K562 treated with DMSO at 1 percent for 24 hours (cell line): ENCODE results near the gene IL10RA. TPM values are rescaled to one million over a fixed set of nuclear protein-coding genes. Genes with fewer than 3 reads are reported as not detected.

ENCODE experiments used
- total RNA-seq: library from RNA; unstranded; fragments of 300-600 nt; gene quantifications from 2 replicates; pipeline ENCODE4 v1.2.3, GENCODE V29; 2022; ENCODE audit warnings: low read depth; ENCODE audit not compliant: insufficient read depth

The IL10RA gene
- total RNA-seq = 36.3 and 38.0 TPM in 2 replicates

DNA sequence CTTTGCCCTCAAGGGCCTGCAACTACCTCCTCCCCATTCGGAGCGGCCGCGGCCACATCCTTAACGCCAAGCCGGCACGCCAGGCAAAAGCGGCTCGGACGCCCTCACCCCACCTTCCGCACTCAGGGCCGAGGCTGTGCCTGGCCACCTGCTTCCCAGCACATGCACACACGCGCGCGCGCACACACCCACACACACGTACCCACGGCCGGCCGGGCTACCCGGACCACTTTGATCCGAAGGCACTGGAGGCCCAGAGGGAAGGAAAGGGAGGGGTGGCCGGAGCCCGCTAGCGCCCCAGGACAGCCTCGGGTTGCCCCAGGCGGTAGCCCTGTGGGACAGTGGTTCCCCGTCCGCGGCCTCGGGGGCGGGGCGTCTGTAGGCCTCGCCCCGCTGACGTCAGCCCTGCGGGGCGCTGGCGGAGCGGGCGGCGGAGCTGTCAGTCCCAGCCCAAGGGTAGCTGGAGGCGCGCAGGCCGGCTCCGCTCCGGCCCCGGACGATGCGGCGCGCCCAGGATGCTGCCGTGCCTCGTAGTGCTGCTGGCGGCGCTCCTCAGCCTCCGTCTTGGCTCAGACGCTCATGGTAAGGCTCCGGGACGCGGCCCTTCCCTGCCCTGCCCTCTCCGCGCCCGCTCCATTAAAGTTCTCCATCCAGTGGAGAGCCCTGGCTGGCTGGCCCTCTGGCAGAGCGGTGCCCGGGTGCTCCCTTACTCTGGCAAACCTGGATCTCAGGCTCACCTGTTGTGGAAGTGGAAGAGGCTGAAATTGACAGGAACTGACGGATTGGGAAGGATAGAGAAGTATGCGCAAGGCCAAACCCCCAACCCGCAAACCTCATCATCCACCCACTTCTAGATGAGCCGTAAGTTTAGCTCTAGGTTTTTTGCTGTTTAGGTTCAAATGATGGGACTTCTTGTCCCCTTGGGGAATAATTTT is at the start of gene IL10RA:
IL10RA (plus strand) TSS at position 442 of the 935 bp plus-strand sequence; CDS start at position 516, 74 bp downstream.

Other genes starting within 250 kb of the IL10RA start
- not detected in 2 replicates for gene DSCAML1, start 189.2 kb upstream of the IL10RA start, total RNA-seq
- gene FXYD2, start 161.7 kb upstream of the IL10RA start, total RNA-seq = not detected in 2 replicates
- gene FXYD6, start 109.7 kb upstream of the IL10RA start, total RNA-seq = not detected in 2 replicates
- 0.36 and 0.57 TPM in 2 replicates for gene TMPRSS13, start 57.0 kb upstream of the IL10RA start, total RNA-seq
- 8.1 and 17.5 TPM in 2 replicates for gene TMPRSS4, start 90.7 kb downstream of the IL10RA start, total RNA-seq
- gene SMIM35, start 100.6 kb downstream of the IL10RA start, total RNA-seq = 0.12 TPM in 1 of 2 replicates, not detected in the other
- gene SCN4B, start 166.4 kb downstream of the IL10RA start, total RNA-seq = 0.06 TPM in 1 of 2 replicates, not detected in the other
- gene SCN2B, start 190.2 kb downstream of the IL10RA start, total RNA-seq = not detected in 2 replicates
- gene JAML, start 238.6 kb downstream of the IL10RA start, total RNA-seq = 0.39 and 1.3 TPM in 2 replicates